ENCODE results near the gene EQTN. TPM values are rescaled to one million over a fixed set of nuclear protein-coding genes. Genes with fewer than 3 reads are reported as not detected.

Gene EQTN
- total and polyA plus RNA-seq, 2 of the 8 experiments (the other 6 are each of a cell fraction or from before 2014, with no cell fraction given), result 0.23 TPM; not detected in 1

- Histone ChIP-seq H2AK5ac (ENCODE audit: low read depth, low read length) (no peak overlapping the region), H4K8ac (ENCODE audit: extremely low read depth, insufficient read depth, low read length) (no peak overlapping the region), H3K9me3 (ENCODE audit: insufficient read depth in 2 of 2, low read depth in 1 of 2, low read length in 1 of 2) (0 out of 4 replicates have a peak, but pooled peaks cover 0 to 6% of the 10 kb centered on the region in 2 experiments), H2AFZ (ENCODE audit: low read length) (no peak overlapping the region), H2BK12ac (ENCODE audit: low read depth, low read length) (no peak overlapping the region), H3K36me3 (ENCODE audit: control insufficient read depth in 2 of 4, insufficient read depth in 4 of 4, low read length in 3 of 4) (no peaks in the 10 kb centered on the region), H2BK15ac (ENCODE audit: low read length) (no peak overlapping the region), H3K4me2 (ENCODE audit: insufficient read depth in 1 of 2, low read depth in 2 of 2, low read length in 2 of 2) (no peak overlapping the region), H3K4ac (replicated peaks; ENCODE audit: insufficient read length, low read depth, low read length) (no peak overlapping the region), H3K27ac (ENCODE audit: low read depth, low read length) (no peak overlapping the region), H3K56ac (replicated peaks; ENCODE audit: insufficient read length, low read depth, low read length) (no peak overlapping the region), H4K20me1 (replicated peaks in 1 of 2; ENCODE audit: control insufficient read depth in 1 of 2, insufficient read depth in 2 of 2, low read length in 2 of 2) (no peaks in the 10 kb centered on the region), H3K27me3 (replicated peaks in 1 of 4; ENCODE audit: control insufficient read depth in 3 of 4, extremely low read depth in 1 of 4, insufficient read depth in 3 of 4, low read length in 3 of 4) (peaks cover 0 to 8% (median 3%) of the 10 kb centered on the region in 4 experiments; a peak in 1 of 7 replicates), H3K23ac (ENCODE audit: insufficient read length) (no peak overlapping the region), H4K5ac (ENCODE audit: insufficient read length, low read depth, low read length) (no peak overlapping the region), H4K91ac (replicated peaks; ENCODE audit: insufficient read length, low read length) (no peak overlapping the region), H2BK120ac (replicated peaks; ENCODE audit: low read depth, low read length) (no peak overlapping the region), H2BK20ac (ENCODE audit: low read length) (no peak overlapping the region), H3K9ac (replicated peaks in 1 of 4; ENCODE audit: extremely low read depth in 1 of 4, low read depth in 3 of 4, low read length in 3 of 4) (no peak overlapping the region), H3K4me3 (ENCODE audit: extremely low read depth in 1 of 4, insufficient read depth in 2 of 4, low read depth in 3 of 4, low read length in 4 of 4) (no peak overlapping the region), H2BK5ac (ENCODE audit: low read depth, low read length) (no peak overlapping the region), H3K4me1 (replicated peaks in 1 of 4; ENCODE audit: control insufficient read depth in 3 of 4, insufficient read depth in 4 of 4, low read length in 3 of 4) (peaks cover 5 to 13% (median 6%) of the 10 kb centered on the region in 4 experiments; a peak in 5 of 7 replicates), H3K18ac (ENCODE audit: extremely low read depth, low read length) (no peak overlapping the region), H3K14ac (ENCODE audit: insufficient read length) (no peak overlapping the region), H3K79me1 (ENCODE audit: low read depth, low read length) (no peaks in the 10 kb centered on the region), H3K23me2 (ENCODE audit: low read depth, low read length) (no peaks in the 10 kb centered on the region), H3K79me2 (ENCODE audit: control insufficient read depth in 1 of 2, insufficient read depth in 2 of 2, low read length in 2 of 2) (no peaks in the 10 kb centered on the region)
- 76% methylated on average over 1 of the region's 1 CpG; no CpG with 5 or more reads in 1 of the 2 experiments for WGBS, 2 experiments (ENCODE audit: extremely low coverage in 1 of 2, insufficient coverage in 1 of 2, insufficient read length in 1 of 2, insufficient replicate concordance in 2 of 2, low coverage in 1 of 2, low lambda C conversion rate in 2 of 2, missing lambda C conversion rate in 1 of 2)
- FAIRE-seq (no peak), DNase-seq (ENCODE audit: low read depth in 1 of 2, low spot score in 2 of 2) (no peak)
- ChIA-PET POLR2A (ENCODE audit: partially characterized antibody) (no interaction called here), CTCF (ENCODE audit: partially characterized antibody) (interaction anchor here (1.3 kb wide), 1 partner anchor 232 kb away, joined by 4 read pairs; no protein-coding TSS in a partner anchor)
- TF ChIP-seq ATF3 (IDR thresholded peaks at IDR 0.05; ENCODE audit: insufficient read depth, low read depth, low read length) (no peak), TAF7 (optimal IDR thresholded peaks at IDR 0.05; ENCODE audit: borderline replicate concordance, low read depth, low read length) (no peak), EP300 (IDR thresholded peaks at IDR 0.05; ENCODE audit: borderline replicate concordance in 1 of 2, low read depth in 2 of 2, low read length in 2 of 2) (no peak), SP2 (IDR thresholded peaks at IDR 0.05; ENCODE audit: low read length) (no peak), FOSL1 (IDR thresholded peaks at IDR 0.05; ENCODE audit: insufficient read depth, low read depth, low read length) (no peak), CTCF (IDR thresholded peaks at IDR 0.05; ENCODE audit: control extremely low read depth in 1 of 3, insufficient read depth in 1 of 3, low read depth in 1 of 3, low read length in 3 of 3) (no peak), BRCA1 (IDR thresholded peaks at IDR 0.05; ENCODE audit: low read depth, low read length) (no peak), HDAC6 (IDR thresholded peaks at IDR 0.05; ENCODE audit: low read depth, low read length) (no peak), TBP (IDR thresholded peaks at IDR 0.05; ENCODE audit: low read depth, low read length) (no peak), EGR1 (IDR thresholded peaks at IDR 0.05; ENCODE audit: borderline replicate concordance, low read depth, low read length) (no peak), TEAD4 (IDR thresholded peaks at IDR 0.05; ENCODE audit: low read depth, low read length) (no peak)
These were observed 7.6 kb upstream of the EQTN start for GRCh38 chr9:27304521-27304920.

Data from H1 (cell line).